ENCODE results near the gene CSTF1. TPM values are rescaled to one million over a fixed set of nuclear protein-coding genes. Genes with fewer than 3 reads are reported as not detected.
A peak's percentile ranks its signal among the peaks of the same experiment; 100 is the strongest.

The CSTF1 gene
- total RNA-seq, 1 donor, result 25.0 TPM

DNA sequence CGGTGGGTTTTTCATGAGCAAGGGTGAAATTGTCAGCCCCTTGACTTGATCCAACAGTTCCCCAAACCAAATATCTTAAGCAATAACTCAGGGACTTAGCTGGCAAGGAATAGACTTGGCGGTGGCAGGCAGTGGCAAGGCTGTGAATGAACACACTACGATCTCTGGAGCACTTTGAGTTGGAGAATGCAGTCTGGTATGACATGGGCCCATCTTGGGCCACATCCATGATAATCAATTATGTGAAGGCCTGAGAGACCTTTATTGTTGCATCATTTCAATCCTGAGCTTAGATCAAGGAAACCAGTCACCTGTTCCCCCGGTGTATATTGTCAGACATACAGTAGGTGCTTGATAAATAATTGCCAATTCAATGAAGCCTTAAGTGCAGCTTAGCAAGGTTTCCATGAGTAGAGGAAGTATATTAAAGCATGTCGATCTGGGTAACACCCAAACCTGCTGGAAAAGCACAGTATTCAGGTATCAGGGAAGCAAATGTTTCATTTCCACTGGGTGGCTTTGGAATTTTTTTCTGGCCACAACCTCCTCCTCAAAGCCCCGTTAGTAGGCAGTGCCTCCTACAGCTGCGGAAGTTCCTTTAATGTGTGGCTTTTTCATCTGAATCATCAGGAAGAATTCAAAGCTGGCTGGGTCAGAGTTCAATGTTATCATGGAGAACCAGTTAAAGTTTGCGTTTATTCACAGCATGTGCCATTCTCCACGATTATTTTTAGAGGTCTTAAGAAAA is 29.8 kb downstream of the CSTF1 start:
- no peak for DNase-seq (ENCODE audit: insufficient read length, low spot score, missing footprints)
- Histone ChIP-seq H3K4me1 (ENCODE audit: insufficient read depth, low read length) (peaks cover 45% of the 10 kb centered on the region), H4K20me1 (ENCODE audit: insufficient read depth, low read length) (no peaks in the 10 kb centered on the region), H3K79me2 (ENCODE audit: insufficient read depth, low read length) (no peaks in the 10 kb centered on the region), H3K27me3 (ENCODE audit: insufficient read depth, low read length) (no peaks in the 10 kb centered on the region), H3K4me3 (ENCODE audit: insufficient read depth, low read length) (no peak overlapping the region), H3K9me3 (ENCODE audit: low read depth, low read length) (no peaks in the 10 kb centered on the region), H3K27ac (ENCODE audit: low read depth, low read length) (peak overlapping the region; percentile 81), H2AFZ (ENCODE audit: low read length) (peak overlapping the region; percentile 33), H3K4me2 (ENCODE audit: insufficient read depth, low read length) (peak overlapping the region; percentile 60), H3K36me3 (ENCODE audit: insufficient read depth, low read length) (no peaks in the 10 kb centered on the region)
- TF ChIP-seq, protein P1, sequence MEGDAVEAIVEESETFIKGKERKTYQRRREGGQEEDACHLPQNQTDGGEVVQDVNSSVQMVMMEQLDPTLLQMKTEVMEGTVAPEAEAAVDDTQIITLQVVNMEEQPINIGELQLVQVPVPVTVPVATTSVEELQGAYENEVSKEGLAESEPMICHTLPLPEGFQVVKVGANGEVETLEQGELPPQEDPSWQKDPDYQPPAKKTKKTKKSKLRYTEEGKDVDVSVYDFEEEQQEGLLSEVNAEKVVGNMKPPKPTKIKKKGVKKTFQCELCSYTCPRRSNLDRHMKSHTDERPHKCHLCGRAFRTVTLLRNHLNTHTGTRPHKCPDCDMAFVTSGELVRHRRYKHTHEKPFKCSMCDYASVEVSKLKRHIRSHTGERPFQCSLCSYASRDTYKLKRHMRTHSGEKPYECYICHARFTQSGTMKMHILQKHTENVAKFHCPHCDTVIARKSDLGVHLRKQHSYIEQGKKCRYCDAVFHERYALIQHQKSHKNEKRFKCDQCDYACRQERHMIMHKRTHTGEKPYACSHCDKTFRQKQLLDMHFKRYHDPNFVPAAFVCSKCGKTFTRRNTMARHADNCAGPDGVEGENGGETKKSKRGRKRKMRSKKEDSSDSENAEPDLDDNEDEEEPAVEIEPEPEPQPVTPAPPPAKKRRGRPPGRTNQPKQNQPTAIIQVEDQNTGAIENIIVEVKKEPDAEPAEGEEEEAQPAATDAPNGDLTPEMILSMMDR (IDR thresholded peaks at IDR 0.05; ENCODE audit: extremely low read depth, low read depth, low read length), result no peak

DNA sequence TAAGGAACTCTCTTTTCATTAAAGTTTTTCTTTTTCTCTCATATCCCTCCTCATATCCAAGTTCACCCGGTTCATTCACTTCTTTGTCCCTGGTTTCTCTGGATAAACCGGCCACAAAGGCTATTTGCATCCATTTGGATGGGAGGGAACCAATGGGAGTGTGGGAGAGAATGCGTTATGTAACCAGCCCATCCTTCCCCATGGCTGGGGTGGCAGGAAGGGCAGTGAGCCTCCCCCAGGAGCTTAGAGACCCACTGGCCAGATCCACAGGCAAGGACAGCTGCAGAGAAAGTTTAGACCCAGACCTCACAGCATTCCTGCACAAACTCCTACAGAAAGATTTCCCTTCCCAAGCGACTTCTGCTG is 30.4 kb downstream of the CSTF1 start:
- H3K27ac ChIP-seq (ENCODE audit: low read depth, low read length), result peak overlapping the region; percentile 81
- no peak for DNase-seq (ENCODE audit: insufficient read length, low spot score, missing footprints)
- H3K79me2 ChIP-seq (ENCODE audit: insufficient read depth, low read length), result no peaks in the 10 kb centered on the region
- H3K4me1 ChIP-seq (ENCODE audit: insufficient read depth, low read length), result peaks cover 41% of the 10 kb centered on the region
- H3K36me3 ChIP-seq (ENCODE audit: insufficient read depth, low read length), result no peaks in the 10 kb centered on the region
- peak overlapping the region; percentile 60 for H3K4me2 ChIP-seq (ENCODE audit: insufficient read depth, low read length)
- peak overlapping the region; percentile 33 for H2AFZ ChIP-seq (ENCODE audit: low read length)
- H3K4me3 ChIP-seq (ENCODE audit: insufficient read depth, low read length), result peak overlapping the region; percentile 4
- TF ChIP-seq, protein P1 (IDR thresholded peaks at IDR 0.05; ENCODE audit: extremely low read depth, low read depth, low read length), result no peak
- no peaks in the 10 kb centered on the region for H3K9me3 ChIP-seq (ENCODE audit: low read depth, low read length)
- H4K20me1 ChIP-seq (ENCODE audit: insufficient read depth, low read length), result no peaks in the 10 kb centered on the region
- H3K27me3 ChIP-seq (ENCODE audit: insufficient read depth, low read length), result no peaks in the 10 kb centered on the region

DNA sequence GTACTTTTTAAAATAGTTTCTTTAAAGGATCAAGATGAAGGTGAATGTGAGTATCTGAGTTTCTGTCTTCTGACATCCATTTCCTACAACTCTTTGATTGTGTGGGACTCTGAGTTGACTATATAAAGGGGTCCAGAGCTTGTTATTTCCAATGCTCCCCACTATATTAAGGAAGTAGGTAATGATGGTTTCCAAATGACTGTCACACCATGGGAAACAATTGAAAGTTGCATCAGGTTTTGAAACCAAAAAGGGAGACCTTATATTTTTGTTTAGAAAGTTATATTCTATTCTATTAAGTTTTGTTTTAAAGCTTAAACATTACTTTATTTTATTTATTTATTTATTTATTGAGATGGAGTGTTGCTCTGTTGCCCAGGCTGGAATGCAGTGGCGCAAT is 30.8 kb downstream of the CSTF1 start:
- no peak overlapping the region for H3K4me3 ChIP-seq (ENCODE audit: insufficient read depth, low read length)
- DNase-seq (ENCODE audit: insufficient read length, low spot score, missing footprints), result no peak
- TF ChIP-seq, protein P1 (IDR thresholded peaks at IDR 0.05; ENCODE audit: extremely low read depth, low read depth, low read length), result no peak
- peak overlapping the region; percentile 81 for H3K27ac ChIP-seq (ENCODE audit: low read depth, low read length)
- peaks cover 37% of the 10 kb centered on the region for H3K4me1 ChIP-seq (ENCODE audit: insufficient read depth, low read length)
- H3K79me2 ChIP-seq (ENCODE audit: insufficient read depth, low read length), result no peaks in the 10 kb centered on the region
- peak overlapping the region; percentile 60 for H3K4me2 ChIP-seq (ENCODE audit: insufficient read depth, low read length)
- H2AFZ ChIP-seq (ENCODE audit: low read length), result peak overlapping the region; percentile 33
- H4K20me1 ChIP-seq (ENCODE audit: insufficient read depth, low read length), result no peaks in the 10 kb centered on the region
- no peaks in the 10 kb centered on the region for H3K27me3 ChIP-seq (ENCODE audit: insufficient read depth, low read length)
- no peaks in the 10 kb centered on the region for H3K36me3 ChIP-seq (ENCODE audit: insufficient read depth, low read length)
- no peaks in the 10 kb centered on the region for H3K9me3 ChIP-seq (ENCODE audit: low read depth, low read length)

DNA sequence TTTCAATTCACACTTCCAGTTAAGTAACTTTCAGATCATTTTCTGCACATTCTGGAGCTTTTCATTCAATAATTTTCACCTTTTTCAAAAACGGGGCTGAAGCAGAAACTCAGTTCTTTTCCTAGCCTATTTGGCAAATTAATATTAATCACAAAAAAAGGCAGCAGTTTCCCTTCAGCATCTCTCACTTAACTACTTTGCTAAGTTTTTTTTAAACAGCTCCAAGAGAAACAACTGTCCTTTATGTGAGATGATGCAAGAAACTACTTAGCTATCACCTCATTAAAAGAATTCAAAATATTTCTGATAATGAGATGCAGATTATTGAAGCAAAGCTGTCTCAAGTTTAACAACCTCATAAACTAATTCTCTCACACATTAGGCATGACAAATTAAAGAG is 31.4 kb downstream of the CSTF1 start:
- no peaks in the 10 kb centered on the region for H3K27me3 ChIP-seq (ENCODE audit: insufficient read depth, low read length)
- H3K9me3 ChIP-seq (ENCODE audit: low read depth, low read length), result no peaks in the 10 kb centered on the region
- TF ChIP-seq, protein P1 (IDR thresholded peaks at IDR 0.05; ENCODE audit: extremely low read depth, low read depth, low read length), result no peak
- H3K36me3 ChIP-seq (ENCODE audit: insufficient read depth, low read length), result no peaks in the 10 kb centered on the region
- H3K4me2 ChIP-seq (ENCODE audit: insufficient read depth, low read length), result no peak overlapping the region
- H4K20me1 ChIP-seq (ENCODE audit: insufficient read depth, low read length), result no peaks in the 10 kb centered on the region
- no peaks in the 10 kb centered on the region for H3K79me2 ChIP-seq (ENCODE audit: insufficient read depth, low read length)
- no peak overlapping the region for H2AFZ ChIP-seq (ENCODE audit: low read length)
- no peak overlapping the region for H3K4me3 ChIP-seq (ENCODE audit: insufficient read depth, low read length)
- H3K4me1 ChIP-seq (ENCODE audit: insufficient read depth, low read length), result peaks cover 37% of the 10 kb centered on the region
- H3K27ac ChIP-seq (ENCODE audit: low read depth, low read length), result no peak overlapping the region
- DNase-seq (ENCODE audit: insufficient read length, low spot score, missing footprints), result no peak
